HCT116 (cell line): ENCODE data around the gene RGS19. TPM values are rescaled to one million over a fixed set of nuclear protein-coding genes. Genes with fewer than 3 reads are reported as not detected.

ENCODE experiments used
- ATAC-seq: fragments of 200-7000 bp; cut with Tn5 transposase; 2 replicates; pipeline ENCODE4 v1.9.1; 2020; ENCODE audit warnings: mild to moderate bottlenecking, moderate library complexity
- BruUV-seq: library from RNA; stranded (reverse); fragments of 400-500 nt; replicated peaks from 2 replicates; lab custom pipeline; 2021; lab: Mats Ljungman, UMichigan
- CTCF ChIA-PET: fragments of 300-600 bp; sonication (Branson Sonifier 250); formaldehyde crosslinking; loops from one replicate; lab custom pipeline; 2021; ENCODE audit warnings: antibody characterized with exemption; lab: Charles Lee
- POLR2A ChIA-PET: fragments of 300-600, 350-600 bp; sonication (Branson Sonifier 250); formaldehyde crosslinking; loops from one replicate; lab custom pipeline; 2021; ENCODE audit warnings: antibody characterized with exemption; lab: Charles Lee
- RAD21 ChIA-PET, 2 experiments: fragments of 300-600 bp; sonication (Branson Sonifier 250); formaldehyde crosslinking; loops; one replicate each; lab custom pipeline; 2023; ENCODE audit warnings: low total read pairs in 2 of 2; ENCODE audit not compliant: uncharacterized antibody in 2 of 2, unreplicated experiment in 2 of 2, low non-redundant PET in 1 of 2; lab: Charles Lee
- DNase-seq: peaks from one replicate; pipeline ENCODE4 v3.0.0-alpha.2; 2010; ENCODE audit warnings: low read depth, low spot score
- H2AFZ ChIP-seq: fragments of 200-600 bp; shearing (Covaris generic), sonication (generic); 2 replicates; pipeline ENCODE4 v1.6.1; 2017; ENCODE audit warnings: low read depth, mixed run types, mixed read lengths, antibody characterized with exemption, low read length; ENCODE audit not compliant: poor library complexity, severe bottlenecking
- H3K27ac ChIP-seq: 2 replicates; pipeline ENCODE4 v1.5.1; 2012; ENCODE audit warnings: low read depth, low read length
- H3K27me3 ChIP-seq: fragments of 200-600 bp; sonication (generic); 2 replicates; pipeline ENCODE4 v1.6.1; 2016; ENCODE audit warnings: mixed run types, low read length, mixed read lengths; ENCODE audit not compliant: insufficient read depth
- H3K36me3 ChIP-seq, 2 experiments: fragments of 200-500 bp in 1 of 2; fragments of 200-600 bp in 1 of 2; sonication (Bioruptor generic) in 1 of 2; sonication (generic) in 1 of 2; 2 replicates each; pipeline versions ENCODE4 v1.5.1 to v1.6.1; 2014 to 2016; ENCODE audit warnings: low read length in 2 of 2, inconsistent platforms in 1 of 2, mixed read lengths in 1 of 2, mixed run types in 1 of 2; ENCODE audit not compliant: insufficient read depth in 2 of 2, control insufficient read depth in 1 of 2
- H3K4me1 ChIP-seq, 2 experiments: fragments of 200-600 bp in 1 of 2; sonication (generic) in 1 of 2; 2 replicates each; pipeline versions ENCODE4 v1.5.1 to v1.6.1; 2012 to 2017; ENCODE audit warnings: low read length in 2 of 2, inconsistent platforms in 1 of 2, mild to moderate bottlenecking in 1 of 2, mixed read lengths in 1 of 2, mixed run types in 1 of 2, moderate library complexity in 1 of 2; ENCODE audit not compliant: insufficient read depth in 2 of 2, control insufficient read depth in 1 of 2
- H3K4me2 ChIP-seq: fragments of 200-600 bp; sonication (generic); 2 replicates; pipeline ENCODE4 v1.6.1; 2017; ENCODE audit warnings: mixed run types, low read length, mixed read lengths
- H3K4me3 ChIP-seq, 2 experiments: fragments of 200-600 bp in 1 of 2; sonication (generic) in 1 of 2; replicated peaks in 1 of 2; 2 replicates each; pipeline ENCODE4 v1.5.1; 2011 to 2016; ENCODE audit warnings: low read length in 2 of 2, control low read depth in 1 of 2, low read depth in 1 of 2, mild to moderate bottlenecking in 1 of 2, mixed read lengths in 1 of 2, mixed run types in 1 of 2
- H3K79me2 ChIP-seq: fragments of 200-600 bp; sonication (generic); 2 replicates; pipeline ENCODE4 v1.6.1; 2017; ENCODE audit warnings: mild to moderate bottlenecking, mixed run types, low read length, moderate library complexity, mixed read lengths; ENCODE audit not compliant: insufficient read depth
- H3K9ac ChIP-seq: fragments of 200-600 bp; sonication (generic); 2 replicates; pipeline ENCODE4 v1.6.1; 2016; ENCODE audit warnings: low read length, mixed read lengths
- H3K9me2 ChIP-seq: fragments of 200-600 bp; sonication (generic), shearing (Covaris generic); 2 replicates; pipeline ENCODE4 v1.6.1; 2017; ENCODE audit warnings: mixed run types, mild to moderate bottlenecking, moderate library complexity; ENCODE audit not compliant: insufficient read depth
- H3K9me3 ChIP-seq, 2 experiments: fragments of 200-500 bp in 1 of 2; fragments of 200-600 bp in 1 of 2; sonication (Bioruptor generic) in 1 of 2; sonication (generic) in 1 of 2; 2 replicates each; pipeline ENCODE4 v1.6.1; 2014 to 2017; ENCODE audit warnings: low read length in 2 of 2, mixed read lengths in 2 of 2, inconsistent platforms in 1 of 2, low read depth in 1 of 2, mild to moderate bottlenecking in 1 of 2, mixed run types in 1 of 2, moderate library complexity in 1 of 2; ENCODE audit not compliant: control insufficient read depth in 1 of 2, insufficient read depth in 1 of 2
- H4K20me1 ChIP-seq: fragments of 200-600 bp; sonication (generic), shearing (Covaris generic); 2 replicates; pipeline ENCODE4 v1.6.1; 2017; ENCODE audit warnings: mixed run types, mild to moderate bottlenecking, moderate library complexity; ENCODE audit not compliant: insufficient read depth
- ATF3 ChIP-seq: IDR thresholded peaks from 2 replicates; pipeline ENCODE4 v1.6.1; 2012
- ELF1 ChIP-seq: IDR thresholded peaks from 2 replicates; pipeline ENCODE4 v1.6.1; 2012; ENCODE audit warnings: low read depth, borderline replicate concordance
- EZH2phosphoT487 ChIP-seq: fragments of 200-600 bp; IDR thresholded peaks from 2 replicates; pipeline ENCODE4 v1.6.1; 2018; ENCODE audit warnings: antibody characterized with exemption, borderline replicate concordance
- FOSL1 ChIP-seq: IDR thresholded peaks from 2 replicates; pipeline ENCODE4 v1.6.1; 2012; ENCODE audit warnings: low read depth
- POLR2A ChIP-seq: IDR thresholded peaks from 2 replicates; pipeline ENCODE4 v1.7.0; 2011; ENCODE audit warnings: borderline replicate concordance; ENCODE audit not compliant: insufficient read depth, insufficient read length; ENCODE audit errors: extremely low read depth
- POLR2AphosphoS5 ChIP-seq: IDR thresholded peaks from 2 replicates; pipeline ENCODE4 v1.6.1; 2011; ENCODE audit warnings: mild to moderate bottlenecking, low read depth, low read length, moderate library complexity
- REST ChIP-seq: IDR thresholded peaks from 2 replicates; pipeline ENCODE4 v1.6.1; 2012; ENCODE audit warnings: low read depth
- SP1 ChIP-seq: IDR thresholded peaks from 2 replicates; pipeline ENCODE4 v1.6.1; 2012; ENCODE audit warnings: low read depth
- TCF7L2 ChIP-seq: IDR thresholded peaks from 2 replicates; pipeline ENCODE4 v1.7.0; 2011; ENCODE audit warnings: borderline replicate concordance, inconsistent platforms; ENCODE audit not compliant: insufficient read depth, insufficient read length; ENCODE audit errors: extremely low read depth
- YY1 ChIP-seq: IDR thresholded peaks from 2 replicates; pipeline ENCODE4 v1.6.1; 2011; ENCODE audit warnings: low read length, low read depth, moderate library complexity, mild to moderate bottlenecking; ENCODE audit not compliant: insufficient replicate concordance; ENCODE audit errors: extremely low read depth
- ZFX ChIP-seq: fragments of 450-650 bp; IDR thresholded peaks from 2 replicates; pipeline ENCODE4 v1.6.1; 2017
- intact Hi-C: fragments of 100-400 bp; cut with micrococcal nuclease; formaldehyde crosslinking; loops from 2 replicates; pipeline ENCODE4 v1.10.0; 2022
- total RNA-seq: library from RNA; stranded (reverse); gene quantifications from one replicate; pipeline ENCODE4 v1.2.1, GENCODE V29; 2021; ENCODE audit not compliant: unreplicated experiment
- TF ChIP-seq, protein P1 (sequence below): IDR thresholded peaks from 2 replicates; pipeline ENCODE4 v1.6.1; 2011; ENCODE audit warnings: mild to moderate bottlenecking, low read length, moderate library complexity; ENCODE audit not compliant: insufficient replicate concordance; ENCODE audit errors: extremely low read depth

RGS19 gene
- total RNA-seq, 1 experiment from 2014 or later: 21.4 TPM

DNA sequence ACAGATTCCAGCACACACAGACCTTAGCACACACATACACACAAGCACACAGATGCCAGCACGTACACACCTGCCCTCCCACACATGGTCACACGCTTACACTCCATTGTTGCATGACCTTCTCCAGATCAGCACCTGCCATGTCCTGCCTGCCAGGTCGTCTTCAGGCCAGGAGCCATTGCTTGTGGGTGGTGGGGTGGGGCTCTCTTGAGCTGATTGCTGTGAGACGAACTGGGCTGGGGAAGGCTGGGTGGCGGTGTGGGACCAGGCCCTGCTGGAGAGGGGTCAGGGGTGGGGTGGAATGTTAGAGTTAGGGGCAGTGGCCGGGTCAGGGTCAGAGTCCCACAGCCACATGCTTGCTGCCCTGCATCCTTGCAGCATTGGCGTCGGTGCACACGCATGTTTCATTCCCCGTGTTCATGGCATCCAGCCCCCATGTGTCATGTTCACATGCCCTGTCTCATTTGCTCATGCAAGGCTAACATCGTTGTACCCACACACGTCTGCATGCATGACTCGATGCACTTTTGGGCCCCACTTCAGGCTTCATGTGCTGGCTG lies 34.6 kb upstream of the RGS19 start:
- POLR2A ChIA-PET: no interaction called here
- no peaks in the 10 kb centered on the region for H3K27me3 ChIP-seq

More for the DNA sequence above, 34.6 kb upstream of the RGS19 start:
- ATAC-seq: no peak
- Histone ChIP-seq H3K4me3 (no peak overlapping the region), H3K9me2 (no peaks in the 10 kb centered on the region), H3K36me3 (no peaks in the 10 kb centered on the region), H4K20me1 (no peaks in the 10 kb centered on the region), H2AFZ (no peak overlapping the region), H3K4me2 (no peak overlapping the region), H3K9ac (no peak overlapping the region), H3K27ac (no peak overlapping the region), H3K9me3 (no peaks in the 10 kb centered on the region), H3K4me1 (no peaks in the 10 kb centered on the region), H3K79me2 (no peaks in the 10 kb centered on the region)
- no peak for TF ChIP-seq YY1
- no peak for TF ChIP-seq REST
- no peak for TF ChIP-seq FOSL1
- TF ChIP-seq SP1: no peak
- no peak for TF ChIP-seq EZH2phosphoT487
- TF ChIP-seq POLR2AphosphoS5: no peak
- TF ChIP-seq ZFX: no peak
- no peak for TF ChIP-seq ELF1
- TF ChIP-seq ATF3: no peak
- TF ChIP-seq, protein P1, sequence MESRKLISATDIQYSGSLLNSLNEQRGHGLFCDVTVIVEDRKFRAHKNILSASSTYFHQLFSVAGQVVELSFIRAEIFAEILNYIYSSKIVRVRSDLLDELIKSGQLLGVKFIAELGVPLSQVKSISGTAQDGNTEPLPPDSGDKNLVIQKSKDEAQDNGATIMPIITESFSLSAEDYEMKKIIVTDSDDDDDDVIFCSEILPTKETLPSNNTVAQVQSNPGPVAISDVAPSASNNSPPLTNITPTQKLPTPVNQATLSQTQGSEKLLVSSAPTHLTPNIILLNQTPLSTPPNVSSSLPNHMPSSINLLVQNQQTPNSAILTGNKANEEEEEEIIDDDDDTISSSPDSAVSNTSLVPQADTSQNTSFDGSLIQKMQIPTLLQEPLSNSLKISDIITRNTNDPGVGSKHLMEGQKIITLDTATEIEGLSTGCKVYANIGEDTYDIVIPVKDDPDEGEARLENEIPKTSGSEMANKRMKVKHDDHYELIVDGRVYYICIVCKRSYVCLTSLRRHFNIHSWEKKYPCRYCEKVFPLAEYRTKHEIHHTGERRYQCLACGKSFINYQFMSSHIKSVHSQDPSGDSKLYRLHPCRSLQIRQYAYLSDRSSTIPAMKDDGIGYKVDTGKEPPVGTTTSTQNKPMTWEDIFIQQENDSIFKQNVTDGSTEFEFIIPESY: no peak
- no peak for TF ChIP-seq POLR2A
- no peak for TF ChIP-seq TCF7L2
- ChIA-PET CTCF (no interaction called here), RAD21 (no interaction called here)
- intact Hi-C loops: no loop called here
- DNase-seq: no peak
- no TSS peak for BruUV-seq
